Pons (tissue), 1 donor: ENCODE measurements around the gene RETREG1.
"Not testable (repeated sequence)": the region's sequence is repeated elsewhere in the genome, so short reads cannot be mapped to it uniquely, and the experiment has no call there.

Experiments used
- DNase-seq: peaks from one replicate; pipeline ENCODE4 v3.0.0-alpha.2; 2016; ENCODE audit warnings: low spot score

RETREG1 gene

DNA sequence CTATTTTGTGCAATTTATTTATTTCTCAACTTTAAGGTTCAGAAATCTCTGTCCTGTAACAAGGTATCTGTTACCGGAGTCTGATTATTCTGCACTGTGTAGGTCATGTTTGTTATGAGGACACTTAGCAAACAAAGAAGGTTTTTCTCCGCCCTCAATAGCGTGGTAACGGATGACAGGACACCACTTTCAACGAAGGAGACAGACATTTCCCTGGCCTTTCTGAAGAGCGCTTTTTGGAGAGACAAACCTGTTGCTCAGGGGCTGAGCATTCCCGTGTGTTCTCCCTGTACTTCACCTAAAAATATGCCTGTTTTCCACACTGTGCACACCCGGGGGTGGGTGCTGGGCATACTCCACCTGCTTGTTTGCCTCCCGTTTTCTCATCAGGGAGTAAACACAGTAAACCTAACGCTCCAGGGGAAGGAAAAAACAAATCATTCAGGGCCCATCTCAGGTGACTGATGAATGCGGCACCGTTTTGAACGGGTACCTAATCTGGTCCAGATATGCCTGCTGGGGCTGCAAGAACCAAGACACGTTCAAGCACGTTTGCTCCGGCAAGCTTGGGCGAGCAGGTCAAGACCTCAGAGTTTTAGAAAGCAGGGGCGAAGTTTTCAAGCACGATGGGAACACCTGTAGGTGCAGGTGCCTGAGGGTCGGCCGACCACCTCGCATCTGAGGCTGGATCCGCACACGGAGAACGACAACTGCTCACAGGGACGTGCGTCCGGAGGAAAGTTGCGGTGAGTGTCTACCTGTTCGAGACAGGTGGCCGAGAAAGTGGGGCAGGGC is 859 bp downstream of the RETREG1 start:
- DNase-seq: peak; percentile 78

DNA sequence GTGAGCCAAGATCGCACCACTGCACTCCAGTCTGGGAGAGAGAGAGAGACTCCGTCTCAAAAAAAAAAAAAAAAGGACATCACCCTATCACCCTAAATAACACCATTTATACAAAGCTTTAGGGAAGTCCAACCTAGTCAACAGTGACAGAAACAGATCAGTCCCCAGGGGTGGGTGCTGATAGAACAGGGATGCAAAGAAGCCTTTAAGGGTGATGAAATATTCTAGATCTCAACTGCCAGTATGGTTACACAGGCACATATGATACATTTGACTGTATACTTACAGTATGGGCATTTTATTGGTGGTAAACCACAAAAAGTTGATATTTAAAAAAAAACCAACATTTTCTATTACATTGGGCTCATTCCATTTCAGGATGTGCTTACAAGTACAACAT is 4.8 kb downstream of the RETREG1 start:
- DNase-seq: no peak

DNA sequence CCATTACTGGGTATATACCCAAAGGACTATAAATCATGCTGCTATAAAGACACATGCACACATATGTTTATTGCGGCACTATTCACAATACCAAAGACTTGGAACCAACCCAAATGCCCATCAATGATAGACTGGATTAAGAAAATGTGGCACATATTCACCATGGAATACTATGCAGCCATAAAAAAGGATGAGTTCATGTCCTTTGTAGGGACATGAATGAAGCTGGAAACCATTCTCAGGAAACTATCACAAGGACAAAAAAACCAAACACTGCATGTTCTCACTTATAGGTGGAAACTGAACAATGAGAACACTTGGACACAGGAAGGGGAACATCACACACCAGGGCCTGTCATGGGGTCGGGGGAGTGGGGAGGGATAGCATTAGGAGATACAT is 5.9 kb downstream of the RETREG1 start:
- DNase-seq: not testable (repeated sequence)

DNA sequence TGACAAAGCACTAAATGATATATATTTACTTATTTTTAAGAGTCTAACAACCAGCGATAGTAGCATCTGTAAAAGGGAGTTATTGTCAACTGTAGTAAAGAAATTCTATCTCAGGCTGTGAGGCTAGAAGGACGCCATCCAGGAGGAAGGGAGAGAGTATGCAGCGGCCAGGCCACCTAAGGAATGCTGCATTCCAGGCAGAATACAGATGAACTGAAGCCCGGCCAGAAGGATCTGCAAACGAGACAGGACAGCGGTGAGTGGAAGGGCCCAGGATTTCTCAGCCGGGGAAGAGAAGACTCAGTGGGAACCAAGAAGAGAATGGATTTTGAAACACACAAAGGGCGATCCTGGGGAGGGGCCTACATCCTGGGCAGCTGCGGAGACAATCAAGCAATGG is 7.4 kb downstream of the RETREG1 start:
- no peak for DNase-seq

- DNase-seq: no peak
Measured at GRCh38 chr5:16606628-16607027, 10.2 kb downstream of the RETREG1 start.

- no peak for DNase-seq
Measured at GRCh38 chr5:16603701-16604100, 13.1 kb downstream of the RETREG1 start.

DNA sequence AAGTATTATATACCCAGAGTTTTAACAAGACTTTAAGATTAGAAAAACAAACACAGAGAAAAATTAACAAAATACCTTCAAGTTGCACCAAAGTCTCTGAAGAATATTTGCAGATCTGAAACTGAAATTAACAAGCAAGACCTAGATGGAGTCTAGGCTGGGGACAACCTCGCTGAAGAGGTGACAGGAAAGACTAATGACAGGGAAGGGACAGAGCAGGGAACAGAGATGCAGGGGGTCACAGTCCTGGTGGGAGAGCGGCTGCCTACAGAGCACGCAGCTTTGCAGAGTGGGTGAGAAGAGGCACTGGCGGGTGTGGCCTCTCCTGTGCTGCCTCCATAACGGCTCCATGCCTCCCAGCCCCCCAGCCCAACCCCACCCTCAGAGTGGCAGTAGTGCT is 13.5 kb downstream of the RETREG1 start:
- no peak for DNase-seq

DNA sequence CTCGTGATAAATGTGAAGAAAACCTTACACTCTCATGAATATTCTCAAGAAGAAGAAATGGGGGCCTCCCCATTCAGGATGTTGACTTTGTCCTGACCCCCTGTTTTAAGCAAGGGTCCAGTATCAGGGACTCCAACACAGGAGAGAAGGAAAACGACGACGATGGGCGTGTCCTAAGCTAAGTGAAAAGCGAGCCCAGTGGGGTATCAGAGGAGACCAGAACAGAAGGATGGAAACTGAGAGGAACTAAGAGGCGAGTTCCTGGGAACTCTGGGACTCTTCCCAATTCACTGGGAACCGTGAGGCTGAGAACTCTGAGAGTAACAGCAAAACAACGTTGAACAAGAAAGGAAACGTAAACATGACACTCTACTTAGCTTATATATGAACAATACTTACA is 14.6 kb downstream of the RETREG1 start:
- DNase-seq: no peak

DNA sequence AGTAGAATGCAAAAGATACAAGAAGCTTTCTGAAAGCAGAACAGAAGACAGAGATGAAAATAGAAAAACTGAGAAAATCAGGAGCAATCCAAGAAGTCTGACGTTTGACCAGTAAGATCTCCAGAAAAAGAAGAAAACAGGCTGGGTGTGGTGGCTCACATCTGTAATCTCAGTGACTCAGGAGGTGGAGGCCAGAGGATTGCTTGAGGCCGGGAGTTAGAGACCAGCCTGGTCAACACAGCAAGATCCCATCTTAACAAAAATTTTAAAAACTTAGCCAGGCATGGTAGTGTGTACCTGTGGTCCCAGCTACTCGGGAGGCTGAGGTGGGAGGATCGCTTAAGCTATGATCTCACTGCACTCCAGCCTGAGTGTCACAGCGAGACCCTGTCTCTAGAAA is 15.9 kb downstream of the RETREG1 start:
- no peak for DNase-seq

DNA sequence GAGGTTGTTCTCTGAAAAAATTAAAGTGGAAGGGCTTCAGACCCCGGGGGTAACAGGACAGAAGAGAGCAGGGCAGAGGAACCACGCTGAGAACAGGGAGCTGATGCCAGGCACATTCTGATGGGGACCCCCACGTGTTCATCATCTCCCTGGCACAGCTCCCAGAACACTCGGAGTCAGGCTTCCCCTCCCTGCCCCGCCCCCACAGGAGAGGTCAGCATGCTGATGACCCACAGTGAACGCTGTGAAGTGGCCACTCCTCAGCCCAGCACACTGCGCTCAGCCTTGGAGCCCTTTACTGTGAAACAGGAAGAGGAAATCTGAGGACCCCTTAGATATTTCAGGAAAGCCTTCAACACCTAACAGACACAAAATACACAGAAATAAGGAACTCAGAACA is 16.4 kb downstream of the RETREG1 start:
- peak; percentile 83 for DNase-seq

DNA sequence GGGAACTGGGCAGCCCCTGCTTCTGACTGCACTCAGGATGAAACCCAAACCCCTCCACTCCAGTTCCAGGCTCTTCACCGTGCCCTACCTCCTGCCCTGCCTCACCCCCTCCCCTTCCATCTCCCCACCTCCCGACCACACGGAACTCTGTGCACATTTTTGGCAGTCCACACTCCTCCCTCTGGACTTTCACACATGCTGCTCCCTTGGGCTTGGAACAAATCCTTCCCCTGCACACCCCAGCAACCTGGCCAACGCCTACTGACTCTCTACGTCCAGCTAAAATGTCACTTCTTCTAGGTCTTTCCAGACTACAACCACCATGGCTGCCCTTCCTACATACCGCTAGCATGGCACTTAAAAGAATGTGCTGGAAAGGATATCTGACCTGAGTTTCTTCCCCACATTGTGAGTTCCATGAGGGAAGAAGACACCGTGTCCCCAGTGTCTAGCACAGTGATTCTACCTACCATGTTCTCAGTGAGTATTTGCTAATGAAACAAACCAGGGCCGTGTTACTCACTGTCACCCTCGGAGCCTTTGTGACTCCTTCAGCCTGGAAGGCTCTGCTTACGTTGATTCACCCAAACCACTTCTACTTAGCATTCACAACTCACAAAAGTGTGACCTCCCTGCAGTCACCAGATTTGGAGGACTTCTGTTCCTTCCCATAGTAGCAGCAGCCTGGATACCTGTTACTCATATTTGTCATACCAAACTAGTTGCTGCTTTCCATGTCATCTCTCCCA is 18.7 kb downstream of the RETREG1 start:
- no peak for DNase-seq

DNA sequence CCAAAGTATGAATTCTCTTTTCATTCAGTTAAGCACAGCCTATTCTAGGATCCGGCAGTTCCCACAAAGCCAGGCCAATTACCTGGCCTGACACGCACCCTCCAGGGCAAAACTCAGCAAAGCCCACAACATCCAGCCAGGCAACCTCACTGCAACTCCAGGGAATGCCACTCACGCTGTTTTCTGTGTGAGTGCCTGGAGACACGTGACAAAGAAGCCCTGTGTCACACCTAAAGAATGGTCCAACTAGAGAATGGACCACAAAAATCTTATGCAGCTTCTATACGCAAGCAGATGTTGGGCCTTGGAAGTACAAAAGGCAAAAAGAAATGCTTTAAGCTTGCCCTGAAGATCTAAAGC is 20.2 kb downstream of the RETREG1 start:
- no peak for DNase-seq

- no peak for DNase-seq
Measured at GRCh38 chr5:16595881-16596580, 20.8 kb downstream of the RETREG1 start.

DNA sequence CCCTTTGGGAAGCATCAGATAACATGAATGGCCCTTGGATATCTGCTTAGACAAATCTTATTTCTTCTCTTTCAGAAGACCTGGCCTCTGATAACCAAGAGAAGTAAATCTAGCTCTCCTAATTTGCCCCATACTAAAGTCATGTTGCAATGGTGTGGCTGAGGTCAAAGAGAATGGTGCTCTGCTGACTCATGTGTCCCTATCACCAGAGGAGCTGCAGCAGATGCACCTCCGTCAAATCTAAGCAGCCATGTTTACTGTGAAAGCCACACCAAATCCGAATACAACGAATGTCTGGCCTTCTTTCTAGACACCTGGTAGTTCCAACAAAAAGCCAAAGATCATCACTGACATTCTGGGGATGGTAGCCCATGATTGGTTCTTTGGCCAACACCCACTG is 23.2 kb downstream of the RETREG1 start:
- no peak for DNase-seq

DNA sequence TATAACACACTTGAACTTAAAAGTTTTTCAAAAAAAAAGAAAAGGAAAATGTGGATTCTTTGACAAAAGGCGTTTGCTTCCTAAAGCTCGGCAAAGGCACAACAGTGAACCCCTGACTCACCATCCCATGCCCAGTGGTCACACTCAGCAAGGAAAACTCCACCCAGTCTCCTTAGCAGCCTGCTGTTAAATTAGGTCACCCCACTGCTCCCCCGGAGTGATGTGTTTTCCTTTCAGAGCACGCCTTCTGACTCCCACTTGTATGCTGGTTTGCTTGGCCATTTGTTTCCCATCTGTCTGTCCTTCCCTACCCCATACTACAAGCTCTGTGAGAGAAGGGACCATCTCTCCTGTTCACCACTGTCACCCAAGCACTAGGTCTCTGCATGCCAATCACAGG is 23.8 kb downstream of the RETREG1 start:
- DNase-seq: no peak

GRCh38 chr5:16592255-16592654 is 24.5 kb downstream of the RETREG1 start:
- DNase-seq: no peak

- no peak for DNase-seq
Measured at GRCh38 chr5:16590685-16591084, 26.1 kb downstream of the RETREG1 start.

- no peak for DNase-seq
Measured at GRCh38 chr5:16589658-16590057, 27.1 kb downstream of the RETREG1 start.

- DNase-seq: no peak
Measured at GRCh38 chr5:16588434-16589214, 28.2 kb downstream of the RETREG1 start.

GRCh38 chr5:16586556-16586955 is 30.2 kb downstream of the RETREG1 start:
- DNase-seq: no peak

DNA sequence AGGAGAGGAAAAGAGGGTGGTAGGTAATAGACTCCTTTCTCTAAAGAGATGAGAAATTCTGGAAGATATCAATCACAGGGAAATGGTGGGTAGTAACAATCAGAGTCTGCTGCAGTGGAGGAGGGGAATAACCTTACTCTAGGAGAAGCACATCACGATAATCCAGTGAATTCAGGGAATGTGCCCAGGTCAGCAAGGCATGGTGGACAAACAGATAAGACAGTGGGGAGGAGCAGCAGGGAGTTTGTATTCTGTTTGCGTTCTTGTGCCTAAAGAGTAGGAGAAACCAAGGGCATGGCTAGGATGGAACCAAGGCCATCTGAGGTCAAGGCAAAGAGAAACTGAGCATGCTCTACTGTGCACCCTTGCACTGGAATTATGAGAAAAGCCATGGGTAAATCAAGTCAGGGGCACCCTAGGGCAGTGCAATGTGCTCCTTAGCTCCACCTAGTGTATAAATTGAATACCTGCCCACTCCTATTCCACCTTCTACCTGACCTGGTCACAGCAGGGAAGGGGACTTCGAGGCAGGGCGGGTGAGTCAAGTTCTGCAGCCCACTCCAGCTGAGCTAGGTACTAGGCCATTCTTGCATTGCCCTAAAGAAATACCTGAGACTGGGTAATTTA is 31.6 kb downstream of the RETREG1 start:
- no peak for DNase-seq

- no peak for DNase-seq
Measured at GRCh38 chr5:16582081-16582480, 34.7 kb downstream of the RETREG1 start.
